WI38 (cell line): Measurements from ENCODE around the gene MRPL32.

Source experiments
- H3K4me3 ChIP-seq: 2 replicates; pipeline ENCODE4 v1.5.1; 2011; ENCODE audit warnings: low read depth, mild to moderate bottlenecking, control low read depth, low read length
- TF ChIP-seq, protein P1 (sequence below): IDR thresholded peaks from 2 replicates; pipeline ENCODE4 v1.5.1; 2012; ENCODE audit warnings: low read depth, mild to moderate bottlenecking, control low read depth, low read length

MRPL32 gene

DNA sequence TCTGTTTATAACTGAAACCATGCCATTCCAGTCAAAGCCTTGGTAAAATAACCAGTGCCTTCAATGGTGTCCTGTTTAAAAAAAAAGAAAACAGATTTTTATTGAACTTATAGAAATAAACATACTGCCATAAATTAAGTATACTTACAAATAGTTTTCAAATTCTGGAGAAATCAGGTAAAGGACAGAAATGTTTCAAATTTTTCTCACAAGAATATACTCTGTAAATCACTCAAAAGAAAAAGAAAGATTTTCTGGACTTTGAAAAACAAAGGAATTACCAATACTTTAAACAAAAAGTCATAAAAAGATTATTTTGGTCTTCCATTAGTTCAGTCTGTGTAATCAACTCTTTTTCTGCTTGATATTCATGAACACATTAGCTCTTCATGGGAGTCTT is 23.9 kb downstream of the MRPL32 start:
- TF ChIP-seq, protein P1, sequence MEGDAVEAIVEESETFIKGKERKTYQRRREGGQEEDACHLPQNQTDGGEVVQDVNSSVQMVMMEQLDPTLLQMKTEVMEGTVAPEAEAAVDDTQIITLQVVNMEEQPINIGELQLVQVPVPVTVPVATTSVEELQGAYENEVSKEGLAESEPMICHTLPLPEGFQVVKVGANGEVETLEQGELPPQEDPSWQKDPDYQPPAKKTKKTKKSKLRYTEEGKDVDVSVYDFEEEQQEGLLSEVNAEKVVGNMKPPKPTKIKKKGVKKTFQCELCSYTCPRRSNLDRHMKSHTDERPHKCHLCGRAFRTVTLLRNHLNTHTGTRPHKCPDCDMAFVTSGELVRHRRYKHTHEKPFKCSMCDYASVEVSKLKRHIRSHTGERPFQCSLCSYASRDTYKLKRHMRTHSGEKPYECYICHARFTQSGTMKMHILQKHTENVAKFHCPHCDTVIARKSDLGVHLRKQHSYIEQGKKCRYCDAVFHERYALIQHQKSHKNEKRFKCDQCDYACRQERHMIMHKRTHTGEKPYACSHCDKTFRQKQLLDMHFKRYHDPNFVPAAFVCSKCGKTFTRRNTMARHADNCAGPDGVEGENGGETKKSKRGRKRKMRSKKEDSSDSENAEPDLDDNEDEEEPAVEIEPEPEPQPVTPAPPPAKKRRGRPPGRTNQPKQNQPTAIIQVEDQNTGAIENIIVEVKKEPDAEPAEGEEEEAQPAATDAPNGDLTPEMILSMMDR, result no peak
- H3K4me3 ChIP-seq, result no peak overlapping the region

DNA sequence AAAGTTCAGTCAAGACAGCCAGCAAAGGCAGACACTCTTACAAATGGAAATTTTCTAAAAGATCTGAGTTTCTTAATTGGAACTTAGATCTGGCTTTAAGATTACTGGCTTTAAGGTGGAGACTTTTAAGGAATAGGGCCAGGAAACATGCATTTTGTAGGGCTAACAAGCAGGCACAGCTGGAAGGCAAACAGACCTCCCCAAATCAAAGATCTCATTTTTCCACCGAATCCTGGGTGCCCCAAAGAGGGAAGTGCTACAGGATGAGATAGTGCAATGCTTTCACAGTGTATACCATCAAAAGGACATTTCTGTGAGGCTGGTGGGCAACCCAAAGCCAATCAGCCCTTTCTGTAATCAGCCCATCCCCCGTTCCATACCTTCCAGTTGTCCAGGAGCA is 27.4 kb downstream of the MRPL32 start:
- no peak overlapping the region for H3K4me3 ChIP-seq
- TF ChIP-seq, protein P1, result no peak

DNA sequence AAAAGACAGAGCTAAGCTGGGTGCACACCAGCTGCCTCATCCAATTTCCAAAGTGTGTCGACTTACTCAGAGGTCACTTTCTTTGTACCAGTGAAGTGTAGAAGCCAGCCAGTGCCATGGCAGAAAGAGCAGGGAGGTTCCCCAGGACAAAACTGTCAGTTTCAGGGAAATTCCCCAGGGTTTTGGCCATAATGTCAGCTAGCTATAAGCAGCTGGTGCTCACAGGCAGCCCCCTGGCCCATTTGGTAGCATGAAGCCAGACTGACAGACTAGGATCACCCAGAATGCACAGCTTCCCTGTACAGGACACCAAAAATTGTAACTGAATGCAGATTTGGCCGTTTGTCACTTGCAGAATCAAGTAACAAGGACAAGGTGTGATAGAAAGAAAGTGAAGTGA is 28.6 kb downstream of the MRPL32 start:
- TF ChIP-seq, protein P1, result no peak

DNA sequence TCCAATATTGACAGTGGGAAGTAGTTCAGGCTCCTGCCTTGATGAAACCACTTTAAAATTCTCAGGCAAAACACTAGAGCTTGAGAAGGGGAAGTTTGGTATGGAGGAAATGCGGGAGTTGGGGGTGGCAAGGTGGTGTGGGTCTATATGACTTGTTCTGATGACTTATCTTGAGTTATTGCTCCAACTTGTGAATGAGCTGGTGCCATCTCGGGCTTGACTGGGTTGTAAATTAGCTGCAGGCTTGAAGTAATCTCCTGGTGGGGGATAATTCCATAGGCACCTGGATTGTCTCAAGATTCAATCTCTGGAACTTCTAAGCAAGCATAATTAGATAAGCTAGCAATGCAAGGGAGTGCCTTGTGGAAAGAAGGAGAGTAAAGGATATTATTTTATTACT is 29.0 kb downstream of the MRPL32 start:
- TF ChIP-seq, protein P1, result no peak
- no peak overlapping the region for H3K4me3 ChIP-seq

More for the DNA sequence above, 28.6 kb downstream of the MRPL32 start:
- H3K4me3 ChIP-seq, result no peak overlapping the region

DNA sequence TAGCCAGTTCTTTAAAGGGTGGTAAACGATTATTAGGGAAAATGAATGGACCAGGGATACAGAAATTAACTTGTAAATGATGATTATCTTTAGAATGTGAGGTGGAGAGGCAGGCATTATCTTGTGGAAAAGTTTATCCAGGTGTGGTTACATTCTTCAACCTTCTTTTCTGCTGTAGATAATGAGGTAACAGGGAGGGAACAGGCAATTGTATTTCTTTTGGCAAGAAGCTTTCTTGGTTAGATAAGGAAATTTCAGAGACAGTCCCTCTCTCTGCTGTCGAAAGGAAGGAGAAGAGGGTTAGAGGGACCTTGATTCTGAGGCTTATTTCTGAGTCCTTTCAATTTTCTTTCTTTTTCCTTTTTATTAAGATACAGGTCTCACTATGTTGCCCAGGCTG is 32.1 kb downstream of the MRPL32 start:
- TF ChIP-seq, protein P1, result no peak
- no peak overlapping the region for H3K4me3 ChIP-seq

DNA sequence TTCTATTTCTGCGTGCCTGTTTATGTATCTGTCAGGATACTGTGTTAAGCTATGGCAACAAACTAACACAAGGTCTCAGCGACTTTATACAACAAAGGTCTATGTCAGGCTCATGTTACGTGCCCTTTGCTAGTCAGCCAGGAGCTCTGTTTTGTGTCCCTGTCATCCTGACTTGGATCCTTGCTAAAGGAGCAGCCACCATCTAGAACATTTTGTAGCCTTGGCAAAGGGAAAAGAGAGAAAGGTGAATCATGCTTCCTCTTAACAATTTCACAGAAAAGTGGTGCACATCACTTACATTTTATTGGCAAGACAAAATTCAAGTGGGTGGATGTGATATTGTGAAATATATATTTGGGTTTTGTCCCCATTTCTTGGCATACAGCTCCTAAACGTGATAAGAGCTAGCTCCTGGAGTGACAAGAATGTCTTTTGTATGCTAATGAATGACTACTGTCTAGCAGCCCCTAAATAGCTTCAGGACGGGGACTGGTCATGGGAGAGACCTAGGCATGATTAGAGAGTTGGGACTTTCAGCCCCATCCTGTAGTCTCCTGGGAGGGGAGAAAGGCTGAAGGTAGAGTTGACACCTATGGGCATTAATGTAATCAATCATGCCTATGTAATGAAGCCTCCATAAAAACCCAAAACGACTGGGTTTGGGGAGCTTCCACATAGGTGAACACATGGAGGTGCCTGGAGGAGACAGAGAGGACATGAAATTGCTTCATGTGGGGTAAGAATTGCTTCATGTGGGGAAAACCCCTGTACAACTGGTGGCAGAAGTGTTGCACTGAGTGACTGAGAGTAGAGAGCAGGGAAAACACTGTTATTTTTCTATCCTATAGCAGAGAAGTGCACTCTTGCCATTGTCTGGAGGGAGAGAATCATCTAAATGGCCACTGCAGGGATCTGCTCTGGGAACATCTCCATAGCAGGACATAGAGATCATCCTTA is 33.0 kb downstream of the MRPL32 start:
- TF ChIP-seq, protein P1, result no peak
- H3K4me3 ChIP-seq, result no peak overlapping the region

DNA sequence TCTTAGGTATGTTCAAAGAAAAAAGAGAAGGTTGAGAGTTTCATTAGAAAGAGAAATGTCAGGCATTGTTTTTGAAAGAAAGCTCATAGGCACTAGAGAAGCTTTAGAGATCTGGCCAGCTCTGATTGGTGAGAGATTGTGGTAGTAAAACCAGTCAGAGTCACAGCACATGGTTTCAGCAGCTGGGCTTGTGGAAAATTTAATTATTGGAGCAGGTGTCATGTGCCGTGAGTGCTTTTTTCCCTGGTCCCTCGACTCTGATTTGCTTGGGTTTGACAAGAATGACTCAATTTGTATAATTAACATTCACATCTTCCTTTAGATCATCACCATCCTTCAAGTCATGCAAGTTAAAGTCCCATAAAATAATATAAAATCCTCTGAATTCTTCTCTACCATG is 35.2 kb downstream of the MRPL32 start:
- TF ChIP-seq, protein P1, result no peak
- no peak overlapping the region for H3K4me3 ChIP-seq
